CD14-positive monocyte (primary cell): ENCODE data around the gene SLC25A48. TPM values are rescaled to one million over a fixed set of nuclear protein-coding genes. Genes with fewer than 3 reads are reported as not detected.
A peak's percentile ranks its signal among the peaks of the same experiment; 100 is the strongest.

Source experiments
- DNase-seq, 3 donors: peaks; one replicate each; pipeline ENCODE4 v3.0.0-alpha.2; 2011 to 2022
- H2AFZ ChIP-seq: 2 replicates; pipeline ENCODE4 v1.6.0; 2012; ENCODE audit warnings: mild to moderate bottlenecking, low read depth, low read length, inconsistent platforms; ENCODE audit not compliant: insufficient read depth, poor library complexity, severe bottlenecking
- H3K27ac ChIP-seq, 2 donors: 1 replicate in 1 of 2; 2 replicates in 1 of 2; pipeline ENCODE4 v1.5.1; 2012 to 2013; ENCODE audit warnings: low read length in 2 of 2, control low read depth in 1 of 2, inconsistent platforms in 1 of 2, low read depth in 1 of 2, mild to moderate bottlenecking in 1 of 2
- H3K27me3 ChIP-seq, 2 donors: one replicate each; pipeline versions ENCODE4 v1.6.0 to v1.6.1; 2011 to 2013; ENCODE audit warnings: low read length in 2 of 2; ENCODE audit not compliant: control insufficient read depth in 2 of 2, insufficient read depth in 2 of 2
- H3K36me3 ChIP-seq, 2 donors: replicated peaks in 1 of 2; 1 replicate in 1 of 2; 2 replicates in 1 of 2; pipeline versions ENCODE4 v1.5.1 to v1.6.1; 2012 to 2013; ENCODE audit warnings: low read length in 2 of 2, control low read depth in 1 of 2, inconsistent platforms in 1 of 2, mild to moderate bottlenecking in 1 of 2; ENCODE audit not compliant: insufficient read depth in 2 of 2, control insufficient read depth in 1 of 2
- H3K4me1 ChIP-seq, 2 donors: 1 replicate in 1 of 2; 2 replicates in 1 of 2; pipeline versions ENCODE4 v1.5.1 to v1.6.1; 2012 to 2013; ENCODE audit warnings: low read length in 2 of 2, control low read depth in 1 of 2, inconsistent platforms in 1 of 2, mild to moderate bottlenecking in 1 of 2, moderate library complexity in 1 of 2; ENCODE audit not compliant: insufficient read depth in 2 of 2, control insufficient read depth in 1 of 2
- H3K4me2 ChIP-seq: replicated peaks from 2 replicates; pipeline ENCODE3; 2012; ENCODE audit warnings: low read length, moderate library complexity, mild to moderate bottlenecking; ENCODE audit not compliant: poor library complexity, severe bottlenecking; ENCODE audit errors: extremely low read depth
- H3K4me3 ChIP-seq, 3 experiments: fragments of 200-600 bp in 1 of 3; sonication (generic) in 1 of 3; replicated peaks in 1 of 3; 1 replicate in 2 of 3; 2 replicates in 1 of 3; pipeline ENCODE4 v1.5.1; 2011 to 2013; ENCODE audit warnings: low read length in 3 of 3, mild to moderate bottlenecking in 3 of 3, control low read depth in 2 of 3, low read depth in 2 of 3, inconsistent platforms in 1 of 3, moderate library complexity in 1 of 3
- H3K79me2 ChIP-seq: 2 replicates; pipeline ENCODE4 v1.6.0; 2012; ENCODE audit warnings: mild to moderate bottlenecking, control low read depth, inconsistent platforms, low read length, moderate library complexity; ENCODE audit not compliant: insufficient read depth
- H3K9ac ChIP-seq: 2 replicates; pipeline ENCODE4 v1.6.0; 2017; ENCODE audit warnings: low read length, mild to moderate bottlenecking; ENCODE audit not compliant: insufficient read depth, poor library complexity, severe bottlenecking
- H3K9me3 ChIP-seq, 2 donors: replicated peaks in 1 of 2; 1 replicate in 1 of 2; 2 replicates in 1 of 2; pipeline versions ENCODE4 v1.5.1 to v1.6.1; 2012 to 2013; ENCODE audit warnings: low read length in 2 of 2, control low read depth in 1 of 2; ENCODE audit not compliant: control insufficient read depth in 1 of 2, insufficient read depth in 1 of 2
- H4K20me1 ChIP-seq: 2 replicates; pipeline ENCODE4 v1.6.0; 2012; ENCODE audit warnings: mild to moderate bottlenecking, low read length, control low read depth, moderate library complexity; ENCODE audit not compliant: insufficient read depth
- H3K27ac Mint-ChIP-seq, 7 donors: one replicate each; pipeline ENCODE4 v1.8.0; 2020; ENCODE audit warnings: mild to moderate bottlenecking in 7 of 7, mixed read lengths in 7 of 7, moderate library complexity in 6 of 7, inconsistent platforms in 2 of 7
- H3K27me3 Mint-ChIP-seq, 3 donors: one replicate each; pipeline ENCODE4 v1.8.0; 2021 to 2022; ENCODE audit warnings: low read depth in 3 of 3, mild to moderate bottlenecking in 3 of 3, mixed read lengths in 3 of 3, moderate library complexity in 3 of 3, inconsistent platforms in 1 of 3
- H3K36me3 Mint-ChIP-seq, 2 donors: one replicate each; pipeline ENCODE4 v1.8.0; 2020; ENCODE audit warnings: mixed read lengths in 2 of 2, inconsistent platforms in 1 of 2, mild to moderate bottlenecking in 1 of 2
- H3K4me1 Mint-ChIP-seq: one replicate; pipeline ENCODE4 v1.8.0; 2020; ENCODE audit warnings: mild to moderate bottlenecking, mixed read lengths
- H3K4me3 Mint-ChIP-seq, 2 donors: one replicate each; pipeline ENCODE4 v1.8.0; 2020; ENCODE audit warnings: mild to moderate bottlenecking in 2 of 2, mixed read lengths in 2 of 2, moderate library complexity in 1 of 2
- H3K9me3 Mint-ChIP-seq, 7 donors: one replicate each; pipeline ENCODE4 v1.8.0; 2020 to 2022; ENCODE audit warnings: mixed read lengths in 7 of 7, mild to moderate bottlenecking in 6 of 7, moderate library complexity in 6 of 7, inconsistent platforms in 2 of 7
- CTCF ChIP-seq: fragments of 200-600 bp; IDR thresholded peaks from one replicate; pipeline ENCODE4 v1.8.0; 2022; ENCODE audit warnings: antibody characterized with exemption, mild to moderate bottlenecking
- WGBS: methylation state at CpG from one replicate; pipeline ENCODE4 v1.1.5; 2013; ENCODE audit warnings: missing lambda C conversion rate; ENCODE audit not compliant: insufficient coverage; 5-methylcytosine and 5-hydroxymethylcytosine counted together
- intact Hi-C, 2 donors: fragments of 100-400 bp; cut with micrococcal nuclease; formaldehyde crosslinking; loops; one replicate each; pipeline versions ENCODE4 v1.15.0 to v1.15.1; 2023
- polyA plus RNA-seq, 3 donors: library from polyadenylated mRNA; depleted of rRNA in 1 of 3; unstranded in 2 of 3; stranded (reverse) in 1 of 3; fragments of 300-500 nt in 2 of 3; fragments of >200 nt in 1 of 3; fragmentation: Illumina TruSeq in 2 of 3; gene quantifications; 1 replicate in 2 of 3; 2 replicates in 1 of 3; pipeline ENCODE4 v1.2.3, GENCODE V29; 2012 to 2021

The SLC25A48 gene
- polyA plus RNA-seq, 3 donors: not detected

GRCh38 chr5:135887447-135887864 is 53.0 kb downstream of the SLC25A48 start:
- H3K36me3 Mint-ChIP-seq: no peaks in the 10 kb centered on the region
- H3K9me3 Mint-ChIP-seq: no peaks in the 10 kb centered on the region
- Histone ChIP-seq H2AFZ (no peak overlapping the region), H3K79me2 (no peaks in the 10 kb centered on the region), H3K27ac (no peak overlapping the region), H3K4me3 (no peak overlapping the region), H3K36me3 (no peaks in the 10 kb centered on the region), H3K9me3 (no peaks in the 10 kb centered on the region), H3K4me1 (no peaks in the 10 kb centered on the region), H3K4me2 (no peak overlapping the region), H4K20me1 (no peaks in the 10 kb centered on the region), H3K9ac (no peak overlapping the region), H3K27me3 (peaks cover 0 to 12% of the 10 kb centered on the region in 2 donors)
- no peak overlapping the region for H3K27ac Mint-ChIP-seq
- intact Hi-C loops: loop anchor here (1.0 to 5.0 kb wide), 2 partner anchors 195 to 325 kb away; no protein-coding TSS in a partner anchor
- WGBS: 3% methylated on average over 7 of the region's 8 CpGs
- peak; percentile 95 for TF ChIP-seq CTCF
- peaks cover 3% of the 10 kb centered on the region for H3K4me1 Mint-ChIP-seq
- peak overlapping the region in 1 of 2 donors; percentile 69 for H3K4me3 Mint-ChIP-seq
- H3K27me3 Mint-ChIP-seq: peaks cover 8 to 22% (median 17%) of the 10 kb centered on the region in 3 donors
- peak; percentile 24 to 49 (median 47) for DNase-seq

GRCh38 chr5:135887881-135888614 is 53.6 kb downstream of the SLC25A48 start:
- Mint-ChIP-seq H3K4me3 (peak overlapping the region in 1 of 2 donors; percentile 19), H3K27ac (no peak overlapping the region), H3K9me3 (no peaks in the 10 kb centered on the region), H3K4me1 (peaks cover 3% of the 10 kb centered on the region), H3K27me3 (peaks cover 8 to 19% (median 18%) of the 10 kb centered on the region in 3 donors), H3K36me3 (no peaks in the 10 kb centered on the region)
- no peak for DNase-seq
- Histone ChIP-seq H3K4me2 (no peak overlapping the region), H3K4me3 (no peak overlapping the region), H3K27ac (no peak overlapping the region), H3K79me2 (no peaks in the 10 kb centered on the region), H3K9me3 (no peaks in the 10 kb centered on the region), H2AFZ (no peak overlapping the region), H4K20me1 (no peaks in the 10 kb centered on the region), H3K27me3 (peaks cover 0 to 10% of the 10 kb centered on the region in 2 donors), H3K9ac (no peak overlapping the region), H3K36me3 (no peaks in the 10 kb centered on the region), H3K4me1 (no peaks in the 10 kb centered on the region)
- no peak for TF ChIP-seq CTCF
- intact Hi-C loops: loop anchor here (1.0 to 5.0 kb wide), 3 partner anchors 194 to 324 kb away; no protein-coding TSS in a partner anchor
- 62% methylated on average over 3 of the region's 13 CpGs for WGBS
